Germinal center (tissue), 1 donor: ENCODE results near the gene VTI1A.
"Not testable (repeated sequence)": the region's sequence is repeated elsewhere in the genome, so short reads cannot be mapped to it uniquely, and the experiment has no call there.

ENCODE experiments used
- DNase-seq: peaks from one replicate; pipeline ENCODE4 v3.0.0; 2012; ENCODE audit warnings: mixed read lengths, low spot score

Gene VTI1A

GRCh38 chr10:112588225-112588990 is 141.4 kb downstream of the VTI1A start:
- DNase-seq: no peak

GRCh38 chr10:112589081-112589480 is 142.1 kb downstream of the VTI1A start:
- no peak for DNase-seq

- not testable (repeated sequence) for DNase-seq
Observed at GRCh38 chr10:112590786-112591185, 143.8 kb downstream of the VTI1A start.

- DNase-seq: no peak
Observed at GRCh38 chr10:112593023-112593422, 146.0 kb downstream of the VTI1A start.

- no peak for DNase-seq
Observed at GRCh38 chr10:112601214-112602090, 154.4 kb downstream of the VTI1A start.

- DNase-seq: no peak
Observed at GRCh38 chr10:112603062-112603461, 156.0 kb downstream of the VTI1A start.

- no peak for DNase-seq
Observed at GRCh38 chr10:112605063-112605462, 158.0 kb downstream of the VTI1A start.

GRCh38 chr10:112607506-112607905 is 160.5 kb downstream of the VTI1A start:
- DNase-seq: no peak

- no peak for DNase-seq
Observed at GRCh38 chr10:112613620-112614019, 166.6 kb downstream of the VTI1A start.

- no peak for DNase-seq
Observed at GRCh38 chr10:112614072-112614471, 167.1 kb downstream of the VTI1A start.

- DNase-seq: no peak
Observed at GRCh38 chr10:112614586-112614985, 167.6 kb downstream of the VTI1A start.

- DNase-seq: no peak
Observed at GRCh38 chr10:112615269-112615668, 168.3 kb downstream of the VTI1A start.

GRCh38 chr10:112616647-112617046 is 169.6 kb downstream of the VTI1A start:
- no peak for DNase-seq

- DNase-seq: no peak
Observed at GRCh38 chr10:112618814-112619213, 171.8 kb downstream of the VTI1A start.

GRCh38 chr10:112619556-112619955 is 172.5 kb downstream of the VTI1A start:
- no peak for DNase-seq

GRCh38 chr10:112622786-112623185 is 175.8 kb downstream of the VTI1A start:
- no peak for DNase-seq

- no peak for DNase-seq
Observed at GRCh38 chr10:112624546-112625048, 177.6 kb downstream of the VTI1A start.

- no peak for DNase-seq
Observed at GRCh38 chr10:112628951-112629609, 182.1 kb downstream of the VTI1A start.

- DNase-seq: no peak
Observed at GRCh38 chr10:112631501-112632400, 184.7 kb downstream of the VTI1A start.

- DNase-seq: no peak
Observed at GRCh38 chr10:112634096-112634830, 187.2 kb downstream of the VTI1A start.

- DNase-seq: no peak
Observed at GRCh38 chr10:112637901-112638300, 190.9 kb downstream of the VTI1A start.
